ENCODE results near the gene EFCAB7.

DNA sequence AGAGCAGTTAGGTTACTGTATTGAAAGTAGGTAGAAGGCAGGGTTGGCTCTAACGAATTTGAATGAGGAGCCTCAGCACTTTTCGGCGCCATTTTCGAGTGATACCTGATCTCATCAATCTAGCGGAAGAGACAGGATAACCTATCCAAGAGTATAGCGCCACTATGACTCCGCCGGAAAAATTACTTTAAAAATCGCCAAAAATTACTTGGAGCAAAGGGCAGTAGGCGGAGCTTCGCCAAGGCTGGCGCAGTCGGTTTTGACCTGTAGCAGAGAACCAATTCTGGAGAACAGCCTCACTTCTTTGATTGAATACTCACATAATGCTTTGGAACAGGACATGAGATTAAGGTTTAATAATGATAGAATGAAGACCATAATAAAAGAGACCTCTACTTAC lies 25.6 kb downstream of the EFCAB7 start:
- TF ChIP-seq, protein P1, sequence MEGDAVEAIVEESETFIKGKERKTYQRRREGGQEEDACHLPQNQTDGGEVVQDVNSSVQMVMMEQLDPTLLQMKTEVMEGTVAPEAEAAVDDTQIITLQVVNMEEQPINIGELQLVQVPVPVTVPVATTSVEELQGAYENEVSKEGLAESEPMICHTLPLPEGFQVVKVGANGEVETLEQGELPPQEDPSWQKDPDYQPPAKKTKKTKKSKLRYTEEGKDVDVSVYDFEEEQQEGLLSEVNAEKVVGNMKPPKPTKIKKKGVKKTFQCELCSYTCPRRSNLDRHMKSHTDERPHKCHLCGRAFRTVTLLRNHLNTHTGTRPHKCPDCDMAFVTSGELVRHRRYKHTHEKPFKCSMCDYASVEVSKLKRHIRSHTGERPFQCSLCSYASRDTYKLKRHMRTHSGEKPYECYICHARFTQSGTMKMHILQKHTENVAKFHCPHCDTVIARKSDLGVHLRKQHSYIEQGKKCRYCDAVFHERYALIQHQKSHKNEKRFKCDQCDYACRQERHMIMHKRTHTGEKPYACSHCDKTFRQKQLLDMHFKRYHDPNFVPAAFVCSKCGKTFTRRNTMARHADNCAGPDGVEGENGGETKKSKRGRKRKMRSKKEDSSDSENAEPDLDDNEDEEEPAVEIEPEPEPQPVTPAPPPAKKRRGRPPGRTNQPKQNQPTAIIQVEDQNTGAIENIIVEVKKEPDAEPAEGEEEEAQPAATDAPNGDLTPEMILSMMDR (IDR thresholded peaks at IDR 0.05) = no peak
- TF ChIP-seq POLR2AphosphoS5 (IDR thresholded peaks at IDR 0.05) = no peak
